HK-2 (cell line): ENCODE results near the gene MED27.
"Not testable (repeated sequence)": the region's sequence is repeated elsewhere in the genome, so short reads cannot be mapped to it uniquely, and the experiment has no call there.

Experiments used
- DNase-seq: peaks from one replicate; pipeline ENCODE4 v3.0.0-alpha.2; 2018; ENCODE audit not compliant: unreplicated experiment

Gene MED27

DNA sequence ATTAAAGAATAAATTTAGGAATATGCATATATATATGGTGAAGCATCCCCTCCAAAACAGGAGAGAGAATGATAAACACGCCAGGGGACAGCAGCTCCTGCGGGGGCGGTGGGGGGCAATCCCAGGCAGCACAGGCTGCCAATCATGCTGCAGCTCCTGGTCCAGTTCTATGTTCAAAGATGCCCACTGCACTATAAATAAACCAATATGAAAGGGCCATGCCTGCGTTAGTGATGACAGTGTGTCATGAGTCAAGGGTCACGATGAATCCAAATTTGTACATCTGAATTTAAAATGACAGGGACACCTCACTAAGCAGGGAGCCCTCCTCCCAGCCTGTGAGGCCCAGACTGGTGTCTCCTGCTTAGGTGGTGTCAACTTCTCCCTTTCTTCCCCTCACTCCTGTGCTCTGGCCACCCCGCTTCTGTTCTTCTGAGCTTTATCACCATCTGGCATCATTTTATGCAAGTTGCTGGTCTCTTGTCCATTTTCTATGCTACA lies 153.9 kb downstream of the MED27 start:
- DNase-seq: no peak

- DNase-seq: no peak
These were observed 155.9 kb downstream of the MED27 start for GRCh38 chr9:131923766-131924165.

DNA sequence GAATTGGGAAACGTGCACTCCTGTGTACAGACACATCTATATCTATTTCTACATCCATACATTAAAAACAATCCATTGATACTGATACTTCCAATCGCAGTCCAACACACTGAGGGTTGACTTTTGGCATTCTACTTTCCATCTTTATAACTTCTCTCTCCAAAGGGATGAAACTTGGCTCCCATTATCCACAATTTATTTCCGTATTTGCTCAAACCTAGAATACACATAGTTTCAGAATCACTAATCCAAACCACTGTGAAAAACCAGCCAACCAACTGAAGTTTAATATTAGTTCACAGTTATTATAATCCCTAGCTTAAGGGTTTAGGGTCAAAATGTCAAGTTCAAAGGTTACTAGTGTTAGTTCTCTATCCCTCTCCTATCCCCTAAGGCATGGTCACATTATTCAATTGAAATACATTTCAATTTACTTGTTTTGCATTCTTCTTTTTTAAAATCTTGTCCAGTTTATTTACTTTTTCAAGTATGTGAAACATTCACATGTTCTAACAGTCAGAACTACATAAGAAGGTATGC lies 156.5 kb downstream of the MED27 start:
- DNase-seq: no peak

- DNase-seq: not testable (repeated sequence)
These were observed 158.0 kb downstream of the MED27 start for GRCh38 chr9:131921635-131922034.

DNA sequence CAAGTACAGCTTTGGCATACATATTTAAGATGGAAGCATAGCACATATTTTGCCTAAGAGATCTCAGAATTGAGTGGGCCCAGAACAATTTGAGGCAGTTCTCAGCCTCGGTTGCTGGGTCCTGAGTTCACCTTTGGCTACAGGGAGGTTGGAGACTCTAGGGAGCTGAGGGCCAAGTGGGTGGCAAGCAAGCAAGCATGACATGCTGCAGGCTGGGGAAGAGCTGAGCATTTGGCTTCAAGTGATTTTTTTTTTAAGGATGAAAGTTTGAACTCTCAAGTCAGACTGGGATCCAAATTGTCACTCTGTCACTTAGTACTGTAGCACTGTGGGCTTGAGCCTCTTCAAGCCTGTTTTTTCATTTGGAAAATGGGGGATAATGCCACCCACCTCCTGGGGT lies 160.5 kb downstream of the MED27 start:
- DNase-seq: no peak

GRCh38 chr9:131918481-131918880 lies 161.2 kb downstream of the MED27 start:
- no peak for DNase-seq

DNA sequence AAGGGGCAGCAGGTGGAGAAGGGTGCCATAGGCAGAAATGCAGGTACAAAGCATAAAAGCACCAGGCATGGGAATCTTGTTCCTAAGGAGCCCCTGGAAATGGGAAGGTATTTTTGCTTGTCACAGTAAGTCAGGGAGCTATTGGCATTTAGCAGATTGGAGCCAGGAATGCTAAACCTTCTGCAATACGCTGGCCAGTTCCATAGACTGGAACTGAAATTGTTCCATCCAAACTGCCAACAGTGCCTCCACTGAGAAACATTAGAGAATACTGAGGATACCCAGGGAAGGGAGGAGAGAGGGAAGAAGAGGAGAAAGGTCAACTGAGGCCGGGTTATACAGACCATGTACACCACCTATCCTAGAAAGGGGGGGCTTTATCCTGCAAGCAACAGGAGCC lies 162.7 kb downstream of the MED27 start:
- DNase-seq: no peak

DNA sequence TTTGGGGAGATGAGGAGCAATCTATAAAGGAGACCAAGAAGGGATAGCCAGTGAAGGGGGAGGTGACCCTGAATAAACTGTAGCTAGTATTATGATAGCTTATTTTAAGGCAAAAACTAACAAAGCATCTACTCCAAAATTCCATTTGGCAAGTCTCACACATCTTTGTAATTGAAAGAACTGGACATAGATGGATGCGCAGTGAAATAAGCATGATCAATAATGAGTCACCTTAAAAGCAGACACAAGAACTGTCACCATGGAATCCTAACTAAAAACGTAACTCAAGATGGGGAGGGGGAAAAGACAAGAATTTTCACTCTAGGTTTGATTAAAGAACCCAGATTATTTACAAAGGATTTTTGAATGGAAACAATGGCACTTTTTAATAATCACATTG lies 164.5 kb downstream of the MED27 start:
- no peak for DNase-seq

GRCh38 chr9:131912671-131913070 lies 167.0 kb downstream of the MED27 start:
- no peak for DNase-seq

- DNase-seq: no peak
These were observed 167.6 kb downstream of the MED27 start for GRCh38 chr9:131912069-131912468.

DNA sequence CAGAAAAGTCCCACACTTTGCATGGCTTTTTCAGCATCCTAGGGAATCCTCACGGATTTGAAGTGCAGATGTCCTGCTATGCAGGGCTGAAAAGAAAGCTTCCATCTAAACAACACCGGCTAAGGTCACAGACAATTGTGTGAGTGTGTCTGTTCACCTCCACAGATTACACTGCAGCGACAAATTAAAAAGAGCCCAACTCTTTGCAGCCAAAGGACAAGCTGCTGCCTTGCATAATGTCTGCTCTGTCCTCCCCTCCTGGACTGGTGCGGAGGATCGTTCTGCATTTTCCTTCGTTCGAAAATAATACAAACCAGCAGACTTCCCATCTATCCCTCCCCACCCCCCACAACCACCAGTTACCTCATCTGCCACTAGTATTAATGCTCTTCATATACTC lies 169.1 kb downstream of the MED27 start:
- no peak for DNase-seq

GRCh38 chr9:131905144-131905543 lies 174.5 kb downstream of the MED27 start:
- DNase-seq: no peak

DNA sequence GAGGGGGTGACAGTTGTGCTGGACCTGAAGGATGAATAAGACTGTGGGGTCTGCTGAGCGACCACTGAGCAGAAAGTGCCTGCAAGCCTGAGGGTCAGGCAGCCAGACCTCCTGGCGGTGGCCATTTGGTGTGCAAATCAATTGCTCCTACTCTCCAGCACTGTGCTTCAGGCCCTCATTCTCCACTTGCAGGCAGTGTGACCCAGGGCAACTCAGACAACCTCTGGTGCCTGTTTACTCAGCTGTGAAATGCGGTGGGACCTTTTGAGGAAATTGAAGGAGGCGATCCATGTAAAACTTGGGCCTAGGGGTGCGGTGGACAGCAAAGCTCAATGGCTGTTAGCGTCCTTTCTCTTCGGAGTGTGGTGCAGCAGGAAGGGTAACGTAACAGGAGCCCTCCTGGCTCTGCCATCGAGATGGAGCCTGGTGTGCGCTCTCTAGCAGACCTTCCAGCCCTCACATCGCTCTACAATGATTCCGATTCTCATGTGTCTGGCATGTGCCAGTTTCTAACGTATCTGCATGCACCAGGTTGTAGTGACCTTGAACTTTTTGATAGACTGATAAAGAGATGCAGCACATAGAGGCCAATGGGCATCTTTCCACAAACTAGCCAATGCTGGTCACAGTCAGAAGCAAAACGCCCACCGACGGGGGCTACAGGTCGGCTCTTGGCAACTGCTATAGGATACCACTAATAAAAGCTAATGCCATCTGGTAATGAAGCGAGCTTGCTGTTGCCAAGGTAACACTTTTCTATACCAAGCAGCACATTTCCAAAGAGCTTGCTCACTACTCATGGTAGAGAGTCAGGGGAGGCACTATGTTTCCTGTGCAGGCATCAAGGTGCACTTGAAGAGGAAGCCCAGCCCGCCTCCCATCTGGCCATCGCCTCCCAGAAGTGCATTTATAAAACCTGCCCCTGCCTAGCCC lies 180.1 kb downstream of the MED27 start:
- no peak for DNase-seq

DNA sequence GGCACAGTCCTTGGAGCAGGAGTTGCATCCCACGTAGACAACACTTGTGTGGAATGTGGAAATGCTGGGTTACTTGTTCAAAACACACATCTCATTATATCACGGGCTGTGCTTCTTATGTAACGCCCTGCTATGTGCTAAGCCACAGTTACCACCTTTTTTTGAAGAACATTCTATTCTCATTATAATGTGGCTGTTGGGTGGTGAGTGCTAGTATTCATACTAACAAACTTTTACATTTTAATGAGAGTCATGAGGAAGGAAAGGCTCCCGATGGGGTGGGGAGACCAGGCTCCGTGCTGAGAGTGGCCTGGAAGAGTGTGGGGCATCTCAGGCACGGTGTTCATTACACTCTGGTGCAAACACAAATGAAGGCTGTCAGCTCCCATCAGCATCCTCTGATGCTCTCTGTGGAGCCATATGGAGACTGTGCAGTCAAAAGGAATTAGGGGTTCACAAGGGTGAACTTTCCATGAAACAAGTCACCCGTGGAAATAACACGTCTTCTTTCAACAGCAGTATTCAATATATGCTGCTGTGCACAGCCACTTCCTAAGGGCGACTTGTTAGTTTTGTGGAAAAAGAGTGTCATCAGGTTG lies 186.7 kb downstream of the MED27 start:
- DNase-seq: no peak

- no peak for DNase-seq
These were observed 187.4 kb downstream of the MED27 start for GRCh38 chr9:131892162-131892707.

GRCh38 chr9:131891598-131891997 lies 188.1 kb downstream of the MED27 start:
- no peak for DNase-seq

GRCh38 chr9:131889437-131890251 lies 190.0 kb downstream of the MED27 start:
- DNase-seq: no peak

DNA sequence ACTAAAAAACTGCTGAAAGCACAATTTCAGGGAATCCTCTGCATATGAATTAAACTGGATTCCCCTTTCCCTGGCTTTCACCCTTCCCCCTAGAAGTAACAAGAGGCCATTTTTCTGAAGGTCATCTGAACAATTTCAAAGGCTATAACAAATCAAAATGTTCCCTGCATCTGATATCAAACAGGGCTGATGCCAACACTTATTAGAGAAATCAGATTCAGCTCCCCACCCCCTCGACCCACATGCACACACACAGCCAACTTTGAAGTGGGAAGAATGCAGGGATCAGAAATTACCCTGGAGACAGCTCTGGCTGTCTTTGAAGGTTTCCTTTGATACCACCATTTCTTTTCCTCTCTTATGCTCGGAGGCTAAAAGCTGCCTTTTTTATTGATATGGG lies 190.7 kb downstream of the MED27 start:
- DNase-seq: no peak

GRCh38 chr9:131887680-131888079 lies 192.0 kb downstream of the MED27 start:
- DNase-seq: no peak

DNA sequence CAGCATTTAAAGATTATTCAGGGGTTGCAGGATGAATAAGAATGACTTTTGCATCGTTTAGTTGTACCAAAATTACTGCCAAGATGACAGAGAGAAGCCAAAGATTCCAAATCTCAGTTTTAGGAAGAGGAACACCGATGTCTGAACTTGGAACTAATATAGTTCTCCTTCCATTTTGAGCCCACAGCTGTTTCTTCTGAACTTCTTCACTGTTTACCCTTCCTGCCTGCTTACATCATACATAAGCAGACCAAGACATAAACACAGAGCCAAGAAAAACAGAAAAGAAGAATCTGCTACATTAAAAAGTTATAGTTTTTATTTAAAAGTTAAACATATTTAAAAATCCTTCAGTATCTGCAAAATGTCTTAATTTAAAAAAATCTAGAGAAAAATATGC lies 192.8 kb downstream of the MED27 start:
- no peak for DNase-seq

- DNase-seq: no peak
These were observed 194.5 kb downstream of the MED27 start for GRCh38 chr9:131885144-131885609.

DNA sequence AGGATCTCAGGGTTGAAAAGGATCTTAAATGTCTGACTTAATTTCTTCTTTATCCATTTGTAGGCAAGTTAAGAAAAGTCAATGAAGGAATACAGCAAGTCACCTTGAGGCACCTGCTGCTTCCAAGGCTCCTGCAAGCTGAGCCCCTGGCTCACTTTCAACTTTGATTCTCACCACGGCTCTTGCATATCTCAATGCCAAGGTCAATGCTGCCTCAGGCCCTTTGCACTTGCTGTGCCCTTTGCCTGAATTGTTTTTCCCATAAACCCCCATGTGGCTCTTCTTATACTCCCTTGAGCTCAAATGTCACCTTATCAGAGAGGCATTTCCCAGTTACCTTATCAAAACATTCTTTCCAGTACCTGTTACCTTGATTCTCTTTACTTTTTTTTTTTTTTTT lies 195.4 kb downstream of the MED27 start:
- DNase-seq: no peak
